Right lobe of liver (tissue), 4 donors: Measurements from ENCODE around the gene C2orf69.

Experiments
- CTCF ChIP-seq, 4 donors: fragments of 200-600 bp in 3 of 4; fragments of 450-650 bp in 1 of 4; IDR thresholded peaks; one replicate each; pipeline versions ENCODE4 v1.5.1 to v1.8.0; 2016 to 2022; ENCODE audit warnings: antibody characterized with exemption in 4 of 4, mild to moderate bottlenecking in 2 of 4
- POLR2A ChIP-seq: fragments of 450-650 bp; IDR thresholded peaks from one replicate; pipeline ENCODE4 v1.6.1; 2017; ENCODE audit warnings: antibody characterized with exemption, mild to moderate bottlenecking
- donor health status: DM: no; HTN: no; CAD: no.
- donor health status: DM: no; HTN: no; CAD: no.
- donor health status: DM: no; HTN: yes; CAD: no.

- TF ChIP-seq CTCF (IDR thresholded peaks at IDR 0.05) = no peak
- TF ChIP-seq POLR2A = no peak
These were observed 14.5 kb upstream of the C2orf69 start for GRCh38 chr2:199896617-199897016.
